ENCODE measurements around the gene CEMIP.

DNA sequence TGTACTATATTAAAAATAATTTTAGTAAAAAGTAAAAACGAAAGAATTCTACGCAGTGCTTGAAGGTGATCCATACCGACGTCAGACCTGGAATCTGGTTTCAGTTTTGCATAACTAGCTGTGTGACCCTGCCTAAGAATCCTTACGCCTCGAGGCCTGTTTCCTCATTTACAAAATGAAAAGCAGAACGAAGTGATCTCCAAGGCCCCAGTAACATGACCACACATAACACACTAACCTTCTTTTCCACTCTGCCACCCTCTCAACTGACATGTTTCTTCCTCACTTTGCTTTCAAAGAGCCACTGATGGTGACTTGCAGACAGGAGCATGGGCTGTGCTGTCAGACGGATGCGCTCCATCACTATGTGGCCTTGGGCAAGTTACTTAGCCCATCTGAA lies 205.7 kb downstream of the CEMIP start:
- no peak for TF ChIP-seq JUND (IDR thresholded peaks at IDR 0.05)
- TF ChIP-seq, protein P1, sequence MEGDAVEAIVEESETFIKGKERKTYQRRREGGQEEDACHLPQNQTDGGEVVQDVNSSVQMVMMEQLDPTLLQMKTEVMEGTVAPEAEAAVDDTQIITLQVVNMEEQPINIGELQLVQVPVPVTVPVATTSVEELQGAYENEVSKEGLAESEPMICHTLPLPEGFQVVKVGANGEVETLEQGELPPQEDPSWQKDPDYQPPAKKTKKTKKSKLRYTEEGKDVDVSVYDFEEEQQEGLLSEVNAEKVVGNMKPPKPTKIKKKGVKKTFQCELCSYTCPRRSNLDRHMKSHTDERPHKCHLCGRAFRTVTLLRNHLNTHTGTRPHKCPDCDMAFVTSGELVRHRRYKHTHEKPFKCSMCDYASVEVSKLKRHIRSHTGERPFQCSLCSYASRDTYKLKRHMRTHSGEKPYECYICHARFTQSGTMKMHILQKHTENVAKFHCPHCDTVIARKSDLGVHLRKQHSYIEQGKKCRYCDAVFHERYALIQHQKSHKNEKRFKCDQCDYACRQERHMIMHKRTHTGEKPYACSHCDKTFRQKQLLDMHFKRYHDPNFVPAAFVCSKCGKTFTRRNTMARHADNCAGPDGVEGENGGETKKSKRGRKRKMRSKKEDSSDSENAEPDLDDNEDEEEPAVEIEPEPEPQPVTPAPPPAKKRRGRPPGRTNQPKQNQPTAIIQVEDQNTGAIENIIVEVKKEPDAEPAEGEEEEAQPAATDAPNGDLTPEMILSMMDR (IDR thresholded peaks at IDR 0.05 in 2 of 3, conservative IDR thresholded peaks at IDR 0.05 in 1 of 3; ENCODE audit: borderline replicate concordance in 1 of 3, insufficient read depth in 1 of 3, low read depth in 2 of 3, low read length in 2 of 3): no peak
- TF ChIP-seq POLR2A (IDR thresholded peaks at IDR 0.05; ENCODE audit: borderline replicate concordance, extremely low read depth, insufficient read depth, insufficient read length): no peak
- no peak for TF ChIP-seq POLR2AphosphoS5 (IDR thresholded peaks at IDR 0.05; ENCODE audit: low read depth, low read length)
- TF ChIP-seq TCF7L2 (IDR thresholded peaks at IDR 0.05; ENCODE audit: borderline replicate concordance, extremely low read depth, insufficient read depth, insufficient read length): no peak
- TF ChIP-seq, protein P2, sequence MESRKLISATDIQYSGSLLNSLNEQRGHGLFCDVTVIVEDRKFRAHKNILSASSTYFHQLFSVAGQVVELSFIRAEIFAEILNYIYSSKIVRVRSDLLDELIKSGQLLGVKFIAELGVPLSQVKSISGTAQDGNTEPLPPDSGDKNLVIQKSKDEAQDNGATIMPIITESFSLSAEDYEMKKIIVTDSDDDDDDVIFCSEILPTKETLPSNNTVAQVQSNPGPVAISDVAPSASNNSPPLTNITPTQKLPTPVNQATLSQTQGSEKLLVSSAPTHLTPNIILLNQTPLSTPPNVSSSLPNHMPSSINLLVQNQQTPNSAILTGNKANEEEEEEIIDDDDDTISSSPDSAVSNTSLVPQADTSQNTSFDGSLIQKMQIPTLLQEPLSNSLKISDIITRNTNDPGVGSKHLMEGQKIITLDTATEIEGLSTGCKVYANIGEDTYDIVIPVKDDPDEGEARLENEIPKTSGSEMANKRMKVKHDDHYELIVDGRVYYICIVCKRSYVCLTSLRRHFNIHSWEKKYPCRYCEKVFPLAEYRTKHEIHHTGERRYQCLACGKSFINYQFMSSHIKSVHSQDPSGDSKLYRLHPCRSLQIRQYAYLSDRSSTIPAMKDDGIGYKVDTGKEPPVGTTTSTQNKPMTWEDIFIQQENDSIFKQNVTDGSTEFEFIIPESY (IDR thresholded peaks at IDR 0.05; ENCODE audit: extremely low read depth, insufficient replicate concordance, low read length): no peak
- TF ChIP-seq SIN3A (IDR thresholded peaks at IDR 0.05; ENCODE audit: low read depth): no peak
- TF ChIP-seq EZH2phosphoT487 (IDR thresholded peaks at IDR 0.05; ENCODE audit: borderline replicate concordance): no peak
- TF ChIP-seq EZH2 (IDR thresholded peaks at IDR 0.05): no peak
- TF ChIP-seq, protein P3, sequence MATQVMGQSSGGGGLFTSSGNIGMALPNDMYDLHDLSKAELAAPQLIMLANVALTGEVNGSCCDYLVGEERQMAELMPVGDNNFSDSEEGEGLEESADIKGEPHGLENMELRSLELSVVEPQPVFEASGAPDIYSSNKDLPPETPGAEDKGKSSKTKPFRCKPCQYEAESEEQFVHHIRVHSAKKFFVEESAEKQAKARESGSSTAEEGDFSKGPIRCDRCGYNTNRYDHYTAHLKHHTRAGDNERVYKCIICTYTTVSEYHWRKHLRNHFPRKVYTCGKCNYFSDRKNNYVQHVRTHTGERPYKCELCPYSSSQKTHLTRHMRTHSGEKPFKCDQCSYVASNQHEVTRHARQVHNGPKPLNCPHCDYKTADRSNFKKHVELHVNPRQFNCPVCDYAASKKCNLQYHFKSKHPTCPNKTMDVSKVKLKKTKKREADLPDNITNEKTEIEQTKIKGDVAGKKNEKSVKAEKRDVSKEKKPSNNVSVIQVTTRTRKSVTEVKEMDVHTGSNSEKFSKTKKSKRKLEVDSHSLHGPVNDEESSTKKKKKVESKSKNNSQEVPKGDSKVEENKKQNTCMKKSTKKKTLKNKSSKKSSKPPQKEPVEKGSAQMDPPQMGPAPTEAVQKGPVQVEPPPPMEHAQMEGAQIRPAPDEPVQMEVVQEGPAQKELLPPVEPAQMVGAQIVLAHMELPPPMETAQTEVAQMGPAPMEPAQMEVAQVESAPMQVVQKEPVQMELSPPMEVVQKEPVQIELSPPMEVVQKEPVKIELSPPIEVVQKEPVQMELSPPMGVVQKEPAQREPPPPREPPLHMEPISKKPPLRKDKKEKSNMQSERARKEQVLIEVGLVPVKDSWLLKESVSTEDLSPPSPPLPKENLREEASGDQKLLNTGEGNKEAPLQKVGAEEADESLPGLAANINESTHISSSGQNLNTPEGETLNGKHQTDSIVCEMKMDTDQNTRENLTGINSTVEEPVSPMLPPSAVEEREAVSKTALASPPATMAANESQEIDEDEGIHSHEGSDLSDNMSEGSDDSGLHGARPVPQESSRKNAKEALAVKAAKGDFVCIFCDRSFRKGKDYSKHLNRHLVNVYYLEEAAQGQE (IDR thresholded peaks at IDR 0.05; ENCODE audit: low read depth): no peak
- TF ChIP-seq FOSL1 (IDR thresholded peaks at IDR 0.05; ENCODE audit: low read depth): no peak
- no peak for TF ChIP-seq ZFX (IDR thresholded peaks at IDR 0.05)

All from HCT116 (cell line).